Right lobe of liver (tissue), 6 donors: Measurements from ENCODE around the gene ALDH1L1. TPM values are rescaled to one million over a fixed set of nuclear protein-coding genes. Genes with fewer than 3 reads are reported as not detected.

Source experiments
- ATAC-seq, 4 donors: fragments of 200-7000 bp; cut with Tn5 transposase; one replicate each; pipeline ENCODE4 v1.9.1; 2020; ENCODE audit warnings: mild to moderate bottlenecking in 4 of 4, moderate library complexity in 4 of 4
- DNase-seq, 3 donors: peaks; one replicate each; pipeline ENCODE4 v3.0.0-alpha.2; 2020
- H3K27ac ChIP-seq, 3 donors: fragments of 200-600 bp; one replicate each; pipeline ENCODE4 v1.8.0; 2022
- H3K27me3 ChIP-seq, 2 donors: fragments of 200-600 bp; one replicate each; pipeline ENCODE4 v1.8.0; 2022
- H3K36me3 ChIP-seq, 4 donors: fragments of 200-600 bp; sonication (generic) in 1 of 4; one replicate each; pipeline versions ENCODE4 v1.5.1 to v1.8.0; 2017 to 2022; ENCODE audit warnings: control low read depth in 1 of 4
- H3K4me1 ChIP-seq, 4 donors: fragments of 200-600 bp; sonication (generic) in 1 of 4; one replicate each; pipeline versions ENCODE4 v1.5.1 to v1.8.0; 2017 to 2022; ENCODE audit warnings: control low read depth in 1 of 4
- H3K4me3 ChIP-seq, 3 donors: fragments of 200-600 bp; one replicate each; pipeline ENCODE4 v1.8.0; 2022
- H3K9me3 ChIP-seq, 4 donors: fragments of 200-600 bp; sonication (generic) in 1 of 4; one replicate each; pipeline versions ENCODE4 v1.5.1 to v1.8.0; 2017 to 2022; ENCODE audit warnings: control low read depth in 1 of 4
- POLR2A ChIP-seq: fragments of 450-650 bp; IDR thresholded peaks from one replicate; pipeline ENCODE4 v1.6.1; 2017; ENCODE audit warnings: antibody characterized with exemption, mild to moderate bottlenecking
- WGBS: methylation state at CpG from one replicate; pipeline ENCODE4 v1.1.6; 2018; ENCODE audit warnings: low coverage, low lambda C conversion rate; ENCODE audit not compliant: insufficient coverage; ENCODE audit errors: missing lambda C conversion rate; 5-methylcytosine and 5-hydroxymethylcytosine counted together
- intact Hi-C, 2 donors: fragments of 100-400 bp; cut with DNase I; formaldehyde crosslinking; loops; one replicate each; pipeline versions ENCODE4 v1.11.2 to v1.14.1; 2022
- total RNA-seq, 6 experiments: library from RNA; depleted of rRNA in 2 of 6; stranded (reverse); fragments of >200 nt in 2 of 6; fragmentation: NEBNext Ultra II Directional in 3 of 6; extraction: Animal tissue kit (Norgen Biotek cat#: 25700) in 3 of 6; gene quantifications; one replicate each; pipeline versions ENCODE4 v1.1.0 to v1.2.4, GENCODE V29; 2016 to 2023
- TF ChIP-seq, protein P1 (sequence below), 4 donors: fragments of 200-600 bp in 3 of 4; fragments of 450-650 bp in 1 of 4; IDR thresholded peaks; one replicate each; pipeline versions ENCODE4 v1.5.1 to v1.8.0; 2016 to 2022; ENCODE audit warnings: antibody characterized with exemption in 4 of 4, mild to moderate bottlenecking in 2 of 4
- donor health status: DM: no; HTN: yes; CAD: no.
- donor health status: DM: no; HTN: no; CAD: no.
- donor health status: DM: no; HTN: no; CAD: no.
- donor health status: DM: no; HTN: yes; CAD: no.
- donor health status: DM: no; HTN: yes; CAD: no.

ALDH1L1 gene
- total RNA-seq, 6 experiments from 2014 or later = 94.9 to 962 (median 353) TPM

DNA sequence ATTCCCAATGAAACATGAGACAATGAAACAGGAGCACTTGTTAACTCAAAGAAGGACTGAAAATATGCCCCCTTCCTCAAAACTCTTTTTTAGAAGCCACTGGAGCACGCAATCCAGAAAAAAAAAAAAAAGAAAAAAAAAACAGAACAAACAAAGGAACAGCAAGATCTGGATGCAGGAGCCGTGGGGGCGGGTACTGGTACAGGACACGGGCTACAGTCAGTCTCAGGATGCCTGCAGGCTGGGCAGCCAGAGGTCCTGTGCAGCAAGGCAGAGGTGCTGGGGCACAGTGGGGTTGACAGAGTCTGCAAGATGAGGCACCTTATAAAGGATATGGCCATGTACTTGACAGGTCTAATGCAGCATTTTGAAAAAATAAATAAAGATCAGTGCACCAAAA lies 22.3 kb upstream of the ALDH1L1 start:
- H3K36me3 ChIP-seq = no peaks in the 10 kb centered on the region
- no peak for TF ChIP-seq POLR2A
- TF ChIP-seq, protein P1, sequence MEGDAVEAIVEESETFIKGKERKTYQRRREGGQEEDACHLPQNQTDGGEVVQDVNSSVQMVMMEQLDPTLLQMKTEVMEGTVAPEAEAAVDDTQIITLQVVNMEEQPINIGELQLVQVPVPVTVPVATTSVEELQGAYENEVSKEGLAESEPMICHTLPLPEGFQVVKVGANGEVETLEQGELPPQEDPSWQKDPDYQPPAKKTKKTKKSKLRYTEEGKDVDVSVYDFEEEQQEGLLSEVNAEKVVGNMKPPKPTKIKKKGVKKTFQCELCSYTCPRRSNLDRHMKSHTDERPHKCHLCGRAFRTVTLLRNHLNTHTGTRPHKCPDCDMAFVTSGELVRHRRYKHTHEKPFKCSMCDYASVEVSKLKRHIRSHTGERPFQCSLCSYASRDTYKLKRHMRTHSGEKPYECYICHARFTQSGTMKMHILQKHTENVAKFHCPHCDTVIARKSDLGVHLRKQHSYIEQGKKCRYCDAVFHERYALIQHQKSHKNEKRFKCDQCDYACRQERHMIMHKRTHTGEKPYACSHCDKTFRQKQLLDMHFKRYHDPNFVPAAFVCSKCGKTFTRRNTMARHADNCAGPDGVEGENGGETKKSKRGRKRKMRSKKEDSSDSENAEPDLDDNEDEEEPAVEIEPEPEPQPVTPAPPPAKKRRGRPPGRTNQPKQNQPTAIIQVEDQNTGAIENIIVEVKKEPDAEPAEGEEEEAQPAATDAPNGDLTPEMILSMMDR (IDR thresholded peaks at IDR 0.05) = no peak
- H3K9me3 ChIP-seq = no peaks in the 10 kb centered on the region
- no peaks in the 10 kb centered on the region for H3K27me3 ChIP-seq
- H3K4me3 ChIP-seq = no peak overlapping the region
- no peak overlapping the region for H3K27ac ChIP-seq
- intact Hi-C loops = loop anchor here (10.0 kb wide), 1 partner anchor 68 kb away; no protein-coding TSS in a partner anchor
- DNase-seq = no peak
- H3K4me1 ChIP-seq = peaks cover 0 to 7% (median 0%) of the 10 kb centered on the region in 4 donors
- no peak for ATAC-seq
- WGBS = 62% methylated on average over 4 of the region's 4 CpGs

DNA sequence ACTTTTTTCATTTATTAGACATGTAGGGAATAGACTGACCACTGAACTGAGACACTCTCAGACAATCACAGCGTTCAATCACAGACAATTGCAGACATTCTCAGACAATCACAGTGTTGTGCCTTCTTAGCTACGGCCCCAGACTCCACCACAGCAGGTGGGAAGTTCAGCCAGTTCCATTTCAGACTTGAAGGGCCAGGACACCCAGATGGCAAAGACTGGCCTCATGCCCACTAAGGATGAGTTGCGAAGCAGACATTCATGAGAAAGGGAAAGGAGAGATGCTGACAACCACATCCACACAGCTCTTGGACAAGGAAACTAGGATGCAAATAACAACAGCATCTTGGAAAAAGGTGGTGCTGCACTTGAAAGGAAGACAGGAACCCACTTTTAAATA lies 21.9 kb upstream of the ALDH1L1 start:
- TF ChIP-seq, protein P1 (IDR thresholded peaks at IDR 0.05) = no peak
- TF ChIP-seq POLR2A = no peak
- no peaks in the 10 kb centered on the region for H3K36me3 ChIP-seq
- H3K27me3 ChIP-seq = no peaks in the 10 kb centered on the region
- ATAC-seq = no peak
- H3K4me1 ChIP-seq = peaks cover 0 to 7% (median 0%) of the 10 kb centered on the region in 4 donors
- no peaks in the 10 kb centered on the region for H3K9me3 ChIP-seq
- H3K27ac ChIP-seq = no peak overlapping the region
- WGBS = 60% methylated on average over 3 of the region's 3 CpGs
- no peak overlapping the region for H3K4me3 ChIP-seq
- intact Hi-C loops = loop anchor here (10.0 kb wide), 1 partner anchor 67 kb away; no protein-coding TSS in a partner anchor
- no peak for DNase-seq

DNA sequence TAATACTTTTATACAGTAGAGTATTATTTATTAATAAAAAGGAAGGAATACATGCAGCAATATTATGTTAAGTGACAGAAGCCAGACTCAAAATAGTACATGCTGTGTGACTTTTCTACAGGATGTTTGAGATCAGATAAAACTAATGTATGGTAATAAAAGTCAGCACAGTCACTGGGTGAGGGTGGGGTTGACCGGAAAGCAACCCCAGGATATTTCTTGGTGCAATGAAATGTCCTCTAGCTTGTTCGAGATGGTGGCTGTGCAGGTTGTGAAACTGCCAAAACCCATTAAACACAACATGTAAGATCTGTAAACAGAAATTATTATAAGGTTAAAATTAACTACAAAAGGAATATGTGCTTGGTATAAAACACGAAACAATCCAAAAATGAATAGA lies 20.8 kb upstream of the ALDH1L1 start:
- intact Hi-C loops = loop anchor here (10.0 kb wide), 1 partner anchor 66 kb away; no protein-coding TSS in a partner anchor
- no peak for ATAC-seq
- TF ChIP-seq, protein P1 (IDR thresholded peaks at IDR 0.05) = no peak
- TF ChIP-seq POLR2A = no peak
- DNase-seq = no peak
- H3K36me3 ChIP-seq = no peaks in the 10 kb centered on the region
- no peaks in the 10 kb centered on the region for H3K27me3 ChIP-seq
- H3K9me3 ChIP-seq = no peaks in the 10 kb centered on the region
- no peak overlapping the region for H3K27ac ChIP-seq
- H3K4me1 ChIP-seq = peaks cover 0 to 5% (median 0%) of the 10 kb centered on the region in 4 donors
- 67% methylated on average over 3 of the region's 3 CpGs for WGBS
- no peak overlapping the region for H3K4me3 ChIP-seq

DNA sequence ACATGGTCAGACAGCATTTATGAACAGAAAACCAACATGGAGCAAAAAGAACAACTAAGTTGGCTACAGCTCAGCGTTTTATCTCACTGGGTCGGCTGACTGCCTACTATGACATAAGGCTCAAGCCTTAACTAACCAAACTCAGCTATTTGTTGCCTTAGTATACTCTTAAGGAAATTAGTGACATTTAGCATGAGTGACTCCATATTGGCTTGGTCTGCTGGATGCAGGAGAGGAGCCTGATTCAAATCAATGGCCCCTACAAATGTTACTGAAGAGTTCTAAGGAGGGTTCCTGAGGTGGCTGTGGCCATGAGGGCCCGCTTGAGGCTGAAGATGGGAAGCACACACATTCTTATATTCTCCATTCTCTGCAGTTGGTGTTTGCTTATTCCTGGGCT lies 20.1 kb upstream of the ALDH1L1 start:
- Histone ChIP-seq H3K9me3 (no peaks in the 10 kb centered on the region), H3K4me3 (no peak overlapping the region), H3K27me3 (no peaks in the 10 kb centered on the region), H3K4me1 (no peaks in the 10 kb centered on the region), H3K27ac (no peak overlapping the region), H3K36me3 (no peaks in the 10 kb centered on the region)
- WGBS = 60% methylated on average over 3 of the region's 3 CpGs
- ATAC-seq = no peak
- intact Hi-C loops = loop anchor here (10.0 kb wide), 1 partner anchor 66 kb away; no protein-coding TSS in a partner anchor
- no peak for TF ChIP-seq POLR2A
- TF ChIP-seq, protein P1 (IDR thresholded peaks at IDR 0.05) = no peak
- DNase-seq = no peak

DNA sequence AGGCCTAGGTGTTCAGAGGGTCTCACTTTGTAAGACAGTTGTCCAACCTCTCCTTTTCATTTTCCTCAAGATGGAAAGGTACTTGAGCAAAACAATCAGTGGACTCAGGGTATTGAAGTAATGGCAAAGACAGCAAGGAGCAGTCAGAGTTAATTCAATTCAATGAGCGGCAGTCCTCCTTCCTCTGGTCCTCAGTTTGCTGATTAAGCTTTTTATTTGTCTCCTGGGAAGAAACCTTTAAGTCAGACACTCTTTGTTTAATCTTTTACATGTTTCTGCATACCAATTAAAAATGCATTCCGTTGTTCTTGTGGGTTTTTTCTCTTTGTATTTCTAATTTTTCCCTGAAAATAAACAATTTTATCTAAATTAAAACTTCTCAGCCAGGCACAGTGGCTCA lies 18.9 kb upstream of the ALDH1L1 start:
- H3K27ac ChIP-seq = no peak overlapping the region
- no peak for TF ChIP-seq POLR2A
- TF ChIP-seq, protein P1 (IDR thresholded peaks at IDR 0.05) = no peak
- H3K4me3 ChIP-seq = no peak overlapping the region
- intact Hi-C loops = no loop called here
- no peaks in the 10 kb centered on the region for H3K4me1 ChIP-seq
- WGBS = 83% methylated on average over 2 of the region's 2 CpGs
- DNase-seq (no peak), ATAC-seq (no peak)
- no peaks in the 10 kb centered on the region for H3K27me3 ChIP-seq
- no peaks in the 10 kb centered on the region for H3K9me3 ChIP-seq
- no peaks in the 10 kb centered on the region for H3K36me3 ChIP-seq
